B cell (primary cell): ENCODE data around the gene MAD1L1. TPM values are rescaled to one million over a fixed set of nuclear protein-coding genes. Genes with fewer than 3 reads are reported as not detected.
"Not testable (repeated sequence)": the region's sequence is repeated elsewhere in the genome, so short reads cannot be mapped to it uniquely, and the experiment has no call there.

ENCODE experiments used
- ATAC-seq: fragments of 200-7000 bp; cut with Tn5 transposase; one replicate; pipeline ENCODE4 v1.10.0; 2021; ENCODE audit warnings: low read depth, mild to moderate bottlenecking, moderate number of reproducible peaks, moderate library complexity
- CTCF ChIA-PET: fragments of 350-600 bp; sonication (Branson Sonifier 250); formaldehyde crosslinking; loops from one replicate; lab custom pipeline; 2021; ENCODE audit warnings: antibody characterized with exemption, inconsistent platforms; lab: Charles Lee
- POLR2A ChIA-PET: fragments of 350-600 bp; sonication (Branson Sonifier 250); formaldehyde crosslinking; loops from one replicate; lab custom pipeline; 2021; ENCODE audit warnings: antibody characterized with exemption; lab: Charles Lee
- DNase-seq: peaks from one replicate; pipeline ENCODE4 v3.0.0; 2013
- H2AFZ ChIP-seq: 2 replicates; pipeline ENCODE4 v1.6.1; 2012; ENCODE audit warnings: mild to moderate bottlenecking, low read depth, low read length; ENCODE audit not compliant: insufficient read depth, poor library complexity, severe bottlenecking
- H3K27ac ChIP-seq, 2 donors: 1 replicate in 1 of 2; 2 replicates in 1 of 2; pipeline ENCODE4 v1.5.1; 2012 to 2013; ENCODE audit warnings: low read length in 2 of 2, mild to moderate bottlenecking in 2 of 2, moderate library complexity in 1 of 2
- H3K27me3 ChIP-seq, 4 experiments: fragments of 200-600 bp in 1 of 4; sonication (generic) in 1 of 4; replicated peaks in 1 of 4; 1 replicate in 2 of 4; 2 replicates in 2 of 4; pipeline versions ENCODE4 v1.6.1 to v1.7.0; 2013 to 2016; ENCODE audit warnings: low read length in 3 of 4, mild to moderate bottlenecking in 2 of 4, mixed read lengths in 1 of 4, moderate library complexity in 1 of 4; ENCODE audit not compliant: insufficient read depth in 4 of 4, control insufficient read depth in 3 of 4; ENCODE audit errors: control extremely low read depth in 1 of 4
- H3K36me3 ChIP-seq, 2 experiments: replicated peaks in 1 of 2; 1 replicate in 1 of 2; 2 replicates in 1 of 2; pipeline versions ENCODE4 v1.6.1 to v1.7.1; 2013; ENCODE audit warnings: low read length in 1 of 2; ENCODE audit not compliant: insufficient read depth in 2 of 2, control insufficient read depth in 1 of 2; ENCODE audit errors: control extremely low read depth in 1 of 2, extremely low read depth in 1 of 2
- H3K4me1 ChIP-seq, 2 donors: fragments of 200-600 bp in 1 of 2; sonication (generic) in 1 of 2; 1 replicate in 1 of 2; 2 replicates in 1 of 2; pipeline versions ENCODE4 v1.5.1 to v1.6.1; 2013 to 2017; ENCODE audit warnings: low read length in 2 of 2; ENCODE audit not compliant: control insufficient read depth in 2 of 2, insufficient read depth in 2 of 2
- H3K4me2 ChIP-seq: replicated peaks from 2 replicates; pipeline ENCODE3; 2012; ENCODE audit warnings: mild to moderate bottlenecking, low read depth, low read length; ENCODE audit not compliant: poor library complexity, severe bottlenecking
- H3K4me3 ChIP-seq, 5 experiments: fragments of 200-600 bp in 1 of 5; sonication (generic) in 1 of 5; 1 replicate in 3 of 5; 2 replicates in 2 of 5; pipeline versions ENCODE4 v1.5.1 to v1.7.0; 2011 to 2016; ENCODE audit warnings: low read length in 4 of 5, mild to moderate bottlenecking in 4 of 5, low read depth in 2 of 5, control low read depth in 1 of 5, moderate library complexity in 1 of 5; ENCODE audit not compliant: insufficient read depth in 1 of 5; ENCODE audit errors: control extremely low read depth in 1 of 5, extremely low read depth in 1 of 5
- H3K79me2 ChIP-seq: fragments of 200-600 bp; sonication (generic); one replicate; pipeline ENCODE4 v1.6.0; 2016; ENCODE audit warnings: low read length; ENCODE audit not compliant: control insufficient read depth, insufficient read depth
- H3K9ac ChIP-seq: fragments of 200-600 bp; sonication (generic); 2 replicates; pipeline ENCODE4 v1.6.1; 2017; ENCODE audit warnings: mild to moderate bottlenecking, low read length, moderate library complexity
- H3K9me3 ChIP-seq, 3 donors: one replicate each; pipeline versions ENCODE4 v1.6.1 to v1.7.1; 2013; ENCODE audit warnings: low read length in 2 of 3; ENCODE audit not compliant: control insufficient read depth in 2 of 3, insufficient read depth in 1 of 3; ENCODE audit errors: control extremely low read depth in 1 of 3
- H4K20me1 ChIP-seq: 2 replicates; pipeline ENCODE4 v1.6.0; 2012; ENCODE audit warnings: mild to moderate bottlenecking, low read length; ENCODE audit not compliant: insufficient read depth, control insufficient read depth, poor library complexity, severe bottlenecking
- H3K27ac Mint-ChIP-seq: one replicate; pipeline ENCODE4 v1.8.0; 2021; ENCODE audit warnings: mixed read lengths
- H3K27me3 Mint-ChIP-seq: one replicate; pipeline ENCODE4 v1.8.0; 2021; ENCODE audit warnings: mixed read lengths
- H3K4me1 Mint-ChIP-seq: one replicate; pipeline ENCODE4 v1.8.0; 2021; ENCODE audit warnings: mixed read lengths
- H3K4me3 Mint-ChIP-seq: one replicate; pipeline ENCODE4 v1.8.0; 2021; ENCODE audit warnings: mixed read lengths
- H3K9me3 Mint-ChIP-seq: one replicate; pipeline ENCODE4 v1.8.0; 2022; ENCODE audit warnings: mixed read lengths; ENCODE audit not compliant: insufficient read depth
- CTCF ChIP-seq: fragments of 200-600 bp; IDR thresholded peaks from one replicate; pipeline ENCODE4 v1.8.0; 2022; ENCODE audit warnings: antibody characterized with exemption, mild to moderate bottlenecking
- EZH2 ChIP-seq: IDR thresholded peaks from 2 replicates; pipeline ENCODE4 v1.6.1; 2012; ENCODE audit warnings: borderline replicate concordance, low read depth, mild to moderate bottlenecking, moderate library complexity, low read length; ENCODE audit not compliant: insufficient read depth, poor library complexity, severe bottlenecking
- WGBS: methylation state at CpG from one replicate; pipeline ENCODE4 v1.1.5; 2013; ENCODE audit warnings: missing lambda C conversion rate; ENCODE audit not compliant: insufficient coverage; 5-methylcytosine and 5-hydroxymethylcytosine counted together
- intact Hi-C: fragments of 100-400 bp; cut with micrococcal nuclease; formaldehyde crosslinking; loops from one replicate; pipeline ENCODE4 v1.10.0; 2022
- polyA plus RNA-seq: library from polyadenylated mRNA; depleted of rRNA; stranded (reverse); fragments of >200 nt; gene quantifications from 2 replicates; pipeline ENCODE4 v1.2.3, GENCODE V29; 2012
- total RNA-seq, 2 donors: library from RNA; stranded (reverse); fragments of 120-200 nt in 1 of 2; gene quantifications; 1 replicate in 1 of 2; 2 replicates in 1 of 2; pipeline versions ENCODE4 v1.2.3 to v1.2.4, GENCODE V29; 2013 to 2022

Gene MAD1L1
- total and polyA plus RNA-seq, 2 donors (not counting 1 experiment from before 2014, with no cell fraction given): 86.7 to 110 TPM

DNA sequence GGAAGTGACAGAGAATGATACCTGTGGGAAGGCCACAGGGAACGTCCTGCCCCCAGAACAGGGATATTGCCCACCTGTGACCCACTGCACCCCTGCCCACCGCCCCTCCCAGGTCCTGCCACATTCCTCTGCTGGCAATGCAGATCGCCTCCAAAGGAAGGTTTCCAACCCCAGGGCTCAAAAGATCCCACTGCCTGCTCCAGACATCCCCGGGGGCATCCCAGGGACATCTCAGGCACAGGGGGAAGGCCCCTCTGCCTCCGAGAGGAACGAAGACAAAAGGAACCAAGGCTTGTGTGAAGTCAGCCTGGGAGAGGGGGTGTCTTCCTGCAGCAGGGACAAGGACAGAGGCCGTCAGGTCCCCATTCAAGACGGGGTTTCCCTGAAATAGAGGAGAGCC, 37.8 kb upstream of the MAD1L1 start:
- no peak overlapping the region for H2AFZ ChIP-seq
- H4K20me1 ChIP-seq: no peaks in the 10 kb centered on the region
- H3K79me2 ChIP-seq: peaks cover 10% of the 10 kb centered on the region
- ChIA-PET CTCF (no interaction called here), POLR2A (interaction anchor here (0.6 kb wide), 1 partner anchor 10 kb away, joined by 3 read pairs; no protein-coding TSS in a partner anchor)
- DNase-seq: no peak
- no peak overlapping the region for H3K9ac ChIP-seq
- no peak overlapping the region for H3K4me2 ChIP-seq
- H3K27me3 ChIP-seq: no peaks in the 10 kb centered on the region
- no peaks in the 10 kb centered on the region for H3K4me1 ChIP-seq
- H3K36me3 ChIP-seq: peaks cover 0 to 57% of the 10 kb centered on the region in 2 experiments
- intact Hi-C loops: no loop called here
- no peak overlapping the region for H3K4me3 ChIP-seq
- peaks cover 0 to 3% (median 0%) of the 10 kb centered on the region in 3 donors for H3K9me3 ChIP-seq
- no peak overlapping the region for H3K4me3 Mint-ChIP-seq
- no peaks in the 10 kb centered on the region for H3K27me3 Mint-ChIP-seq
- no peaks in the 10 kb centered on the region for H3K9me3 Mint-ChIP-seq
- no peak overlapping the region for H3K27ac ChIP-seq
- ATAC-seq: no peak
- 97% methylated on average over 8 of the region's 8 CpGs for WGBS
- no peak for TF ChIP-seq EZH2
- TF ChIP-seq CTCF: no peak
- H3K27ac Mint-ChIP-seq: no peak overlapping the region
- H3K4me1 Mint-ChIP-seq: no peaks in the 10 kb centered on the region

DNA sequence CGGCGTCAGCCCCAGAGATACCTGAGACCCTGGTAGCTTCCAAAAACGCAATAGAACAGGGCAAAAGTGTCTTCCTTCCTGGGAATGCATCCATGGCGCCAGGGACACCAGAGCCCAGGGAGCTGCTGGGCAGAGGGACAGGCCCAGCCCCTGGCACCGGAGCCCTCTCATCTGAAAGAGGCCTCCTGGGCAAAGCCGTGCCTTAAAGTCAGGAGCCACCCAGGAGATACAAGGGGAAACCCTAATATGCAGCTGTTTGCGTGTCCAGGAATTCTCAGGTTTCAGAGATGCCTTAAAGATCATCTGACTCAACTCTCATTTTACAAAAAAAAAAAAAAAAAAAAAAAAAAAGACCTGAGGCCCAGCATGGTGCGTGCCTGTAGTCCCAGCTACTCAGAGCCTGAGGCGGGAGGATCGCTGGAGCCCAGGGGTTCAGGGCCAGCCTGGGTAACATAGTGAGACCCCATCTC, 37.3 kb upstream of the MAD1L1 start:
- no peak for DNase-seq
- Mint-ChIP-seq H3K4me1 (no peaks in the 10 kb centered on the region), H3K4me3 (no peak overlapping the region), H3K9me3 (no peaks in the 10 kb centered on the region), H3K27ac (no peak overlapping the region), H3K27me3 (no peaks in the 10 kb centered on the region)
- Histone ChIP-seq H3K27me3 (no peaks in the 10 kb centered on the region), H3K4me1 (no peaks in the 10 kb centered on the region), H2AFZ (no peak overlapping the region), H3K79me2 (peaks cover 10% of the 10 kb centered on the region), H3K27ac (no peak overlapping the region), H3K9me3 (peaks cover 0 to 3% (median 0%) of the 10 kb centered on the region in 3 donors), H3K4me2 (no peak overlapping the region), H4K20me1 (no peaks in the 10 kb centered on the region), H3K36me3 (peaks cover 0 to 54% of the 10 kb centered on the region in 2 experiments), H3K9ac (no peak overlapping the region), H3K4me3 (no peak overlapping the region)
- TF ChIP-seq EZH2: no peak
- no peak for TF ChIP-seq CTCF
- intact Hi-C loops: no loop called here
- no peak for ATAC-seq
- CTCF ChIA-PET: no interaction called here
- WGBS: 100% methylated on average over 10 of the region's 10 CpGs
- POLR2A ChIA-PET: interaction anchor here (0.6 kb wide), 1 partner anchor 10 kb away, joined by 3 read pairs; no protein-coding TSS in a partner anchor

DNA sequence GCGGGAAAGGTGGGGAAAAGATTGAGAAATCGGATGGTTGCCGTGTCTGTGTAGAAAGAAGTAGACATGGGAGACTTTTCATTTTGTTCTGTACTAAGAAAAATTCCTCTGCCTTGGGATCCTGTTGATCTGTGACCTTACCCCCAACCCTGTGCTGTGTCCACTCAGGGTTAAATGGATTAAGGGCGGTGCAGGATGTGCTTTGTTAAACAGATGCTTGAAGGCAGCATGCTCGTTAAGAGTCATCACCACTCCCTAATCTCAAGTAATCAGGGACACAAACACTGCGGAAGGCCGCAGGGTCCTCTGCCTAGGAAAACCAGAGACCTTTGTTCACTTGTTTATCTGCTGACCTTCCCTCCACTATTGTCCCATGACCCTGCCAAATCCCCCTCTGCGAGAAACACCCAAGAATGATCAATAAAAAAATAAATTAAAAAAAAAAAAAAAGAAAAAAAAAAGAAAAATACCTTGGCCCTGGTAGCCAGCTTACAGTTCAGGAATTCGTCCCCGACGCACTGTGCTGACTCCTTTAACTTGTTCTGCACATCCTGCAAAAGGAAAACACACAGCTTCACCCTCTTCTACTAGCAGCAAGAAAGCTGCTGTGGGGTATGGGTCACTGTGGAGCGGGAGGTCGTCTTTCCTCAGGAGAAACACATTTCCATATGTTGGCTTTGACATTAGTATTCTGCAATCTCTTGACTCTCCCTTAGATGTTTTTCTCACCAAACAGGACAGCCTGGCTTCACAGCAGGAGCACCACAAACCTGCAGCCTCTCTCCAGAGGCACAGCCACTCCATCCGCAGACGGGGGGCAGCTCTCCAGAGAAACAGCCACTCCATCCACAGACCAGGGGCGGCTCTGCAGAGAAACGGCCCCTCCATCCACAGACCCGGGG, 36.6 kb upstream of the MAD1L1 start:
- H3K4me2 ChIP-seq, CTCF ChIA-PET, H3K27me3 Mint-ChIP-seq, H3K27ac ChIP-seq, H3K9me3 Mint-ChIP-seq, H3K4me3 ChIP-seq, intact Hi-C loops, H3K4me1 Mint-ChIP-seq, H3K9me3 ChIP-seq, DNase-seq, H3K4me3 Mint-ChIP-seq, ATAC-seq, H3K9ac ChIP-seq, H2AFZ ChIP-seq, H4K20me1 ChIP-seq, H3K4me1 ChIP-seq, H3K27ac Mint-ChIP-seq, H3K27me3 ChIP-seq: not testable (repeated sequence)
- peaks cover 0 to 51% of the 10 kb centered on the region in 2 experiments for H3K36me3 ChIP-seq
- POLR2A ChIA-PET: interaction anchor here (0.6 kb wide), 1 partner anchor 11 kb away, joined by 3 read pairs; no protein-coding TSS in a partner anchor
- peaks cover 10% of the 10 kb centered on the region for H3K79me2 ChIP-seq
- 88% methylated on average over 5 of the region's 18 CpGs for WGBS
